Endometrium (tissue), 2 donors: ENCODE measurements around the gene SERHL2.
"Not testable (repeated sequence)": the region's sequence is repeated elsewhere in the genome, so short reads cannot be mapped to it uniquely, and the experiment has no call there.

ENCODE experiments used
- FAIRE-seq: peaks from 2 replicates; lab custom pipeline; 2012; peaks lifted over from hg19 to GRCh38; lab: Jason Lieb, UNC
- donor health status: control.
- donor health status: control.

SERHL2 gene

DNA sequence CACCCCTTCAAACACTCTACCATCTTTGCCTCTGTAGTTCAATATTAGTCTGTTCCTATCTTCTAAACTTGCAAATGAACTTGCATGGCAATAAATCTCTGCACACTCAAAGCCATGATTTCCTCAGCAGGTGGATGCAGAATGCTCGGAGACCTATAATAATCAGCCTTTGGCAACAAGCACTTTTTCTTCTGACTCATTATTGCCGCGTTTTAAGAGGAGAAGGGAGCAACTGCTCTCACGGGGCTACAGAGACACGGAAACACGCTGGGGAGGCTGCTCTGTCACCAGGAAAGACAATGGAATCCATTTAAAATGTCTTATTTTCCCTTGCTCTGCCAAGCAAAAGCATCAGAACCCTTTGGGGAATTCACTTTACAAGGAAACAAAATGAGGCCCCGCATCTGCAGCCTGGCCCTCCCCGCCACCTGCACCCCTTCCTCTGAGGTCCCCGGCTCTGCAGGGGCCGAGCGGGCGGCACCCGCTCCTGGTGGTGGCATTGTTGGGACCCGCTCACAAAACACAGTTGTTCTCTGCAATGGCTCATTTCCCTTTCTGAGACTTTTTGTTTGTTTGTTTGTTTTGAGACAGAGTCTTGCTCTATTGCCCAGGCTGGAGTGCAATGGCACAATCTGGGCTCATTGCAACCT is 18.5 kb upstream of the SERHL2 start:
- not testable (repeated sequence) for FAIRE-seq

- no peak for FAIRE-seq
Measured at GRCh38 chr22:42536166-42536565, 17.6 kb upstream of the SERHL2 start.

DNA sequence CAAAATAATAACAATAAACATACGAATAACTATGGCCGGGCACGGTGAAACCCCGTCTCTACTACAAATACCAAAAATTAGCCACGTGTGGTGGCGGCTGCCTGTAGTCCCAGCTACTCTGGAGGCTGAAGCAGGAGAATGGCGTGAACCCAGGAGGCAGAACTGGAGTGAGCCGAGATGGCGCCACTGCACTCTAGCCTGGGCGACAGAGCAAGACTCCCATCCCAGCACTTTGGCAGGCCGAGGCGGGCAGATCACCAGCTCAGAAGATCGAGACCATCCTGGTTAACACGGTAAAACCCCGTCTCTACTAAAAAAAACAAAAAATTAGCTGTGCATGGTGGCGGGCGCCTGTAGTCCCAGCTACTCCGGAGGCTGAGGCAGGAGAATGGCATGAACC is 17.1 kb upstream of the SERHL2 start:
- FAIRE-seq, result not testable (repeated sequence)

GRCh38 chr22:42537199-42537831 is 16.4 kb upstream of the SERHL2 start:
- FAIRE-seq, result not testable (repeated sequence)

DNA sequence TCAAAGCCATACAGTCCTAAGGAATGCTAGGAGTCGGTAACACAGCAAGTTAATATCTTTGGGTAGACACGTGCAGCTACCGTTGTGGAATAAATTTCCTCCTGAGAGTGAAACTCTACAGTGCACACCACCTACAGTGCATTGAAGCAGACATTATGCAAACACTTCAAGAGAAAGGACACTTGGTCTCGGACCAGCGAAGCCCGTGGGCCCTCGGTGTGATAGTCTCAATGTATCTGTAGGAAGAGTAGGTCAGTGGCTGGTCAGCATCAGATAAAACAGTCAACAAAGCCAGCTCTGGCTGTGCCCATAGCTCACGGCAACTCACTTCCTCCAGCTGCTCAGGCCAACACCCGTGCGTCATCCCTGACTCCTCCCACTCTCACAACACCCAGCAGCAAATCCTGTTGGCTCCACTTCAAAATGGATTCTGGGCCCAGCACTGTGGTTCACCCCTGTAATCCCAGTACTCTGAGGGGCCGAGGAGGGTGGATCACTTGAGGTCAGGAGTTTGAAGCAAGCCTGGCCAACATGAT is 14.5 kb upstream of the SERHL2 start:
- not testable (repeated sequence) for FAIRE-seq

DNA sequence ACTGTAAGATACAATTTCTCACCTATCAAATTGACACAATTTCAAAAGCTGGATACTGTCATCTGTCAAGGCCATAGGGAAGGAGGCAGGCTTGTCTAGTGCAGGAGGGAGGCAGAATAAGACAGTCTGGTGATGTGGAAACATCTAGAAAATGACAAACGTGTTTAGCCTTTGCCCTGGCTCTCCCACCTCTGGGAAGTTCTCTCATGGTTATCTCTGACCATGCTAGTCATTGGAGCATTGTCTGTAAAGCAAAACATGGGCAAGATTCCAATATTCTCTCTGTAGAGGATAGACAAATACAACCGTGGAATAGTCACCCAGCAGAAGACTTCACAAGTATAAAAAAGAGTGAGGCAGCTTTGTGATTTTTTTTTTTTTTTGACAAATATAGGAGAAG is 9.1 kb upstream of the SERHL2 start:
- FAIRE-seq, result no peak

DNA sequence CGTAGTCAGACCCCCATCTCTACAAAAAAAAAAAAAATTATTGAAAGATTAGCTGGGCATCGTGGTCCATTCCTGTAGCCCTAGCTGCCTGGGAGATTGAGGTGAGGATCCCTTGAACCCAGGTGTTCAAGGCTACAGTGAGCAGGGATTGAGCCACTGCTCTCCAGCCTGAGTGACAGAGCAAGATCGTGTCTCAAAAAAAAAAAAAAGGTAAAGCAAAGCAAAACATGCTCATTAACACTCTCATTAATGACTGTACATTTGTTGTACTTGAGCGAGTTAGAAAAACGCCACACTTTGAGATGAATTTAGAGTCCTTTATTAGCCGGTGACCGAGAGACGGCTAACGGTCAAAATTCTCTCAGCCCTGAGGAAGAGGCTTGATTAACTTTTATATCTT is 6.2 kb upstream of the SERHL2 start:
- no peak for FAIRE-seq

- FAIRE-seq, result not testable (repeated sequence)
Measured at GRCh38 chr22:42548126-42548525, 5.6 kb upstream of the SERHL2 start.

GRCh38 chr22:42548597-42549330 is 5.0 kb upstream of the SERHL2 start:
- FAIRE-seq, result no peak

- no peak for FAIRE-seq
Measured at GRCh38 chr22:42549331-42550060, 4.3 kb upstream of the SERHL2 start.

DNA sequence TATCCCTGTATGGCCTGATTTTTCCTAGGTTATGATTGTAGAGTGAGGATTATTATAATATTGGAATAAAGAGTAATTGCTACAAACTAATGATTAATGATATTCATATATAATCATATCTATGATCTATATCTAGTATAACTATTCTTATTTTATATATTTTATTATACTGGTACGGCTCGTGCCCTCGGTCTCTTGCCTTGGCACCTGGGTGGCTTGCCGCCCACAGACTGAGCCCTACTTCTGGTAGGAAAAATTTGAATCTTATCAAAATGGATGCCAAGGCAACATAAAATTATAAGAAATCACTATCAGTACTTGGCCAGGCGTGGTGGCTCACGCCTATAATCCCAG is 1.5 kb upstream of the SERHL2 start:
- not testable (repeated sequence) for FAIRE-seq

DNA sequence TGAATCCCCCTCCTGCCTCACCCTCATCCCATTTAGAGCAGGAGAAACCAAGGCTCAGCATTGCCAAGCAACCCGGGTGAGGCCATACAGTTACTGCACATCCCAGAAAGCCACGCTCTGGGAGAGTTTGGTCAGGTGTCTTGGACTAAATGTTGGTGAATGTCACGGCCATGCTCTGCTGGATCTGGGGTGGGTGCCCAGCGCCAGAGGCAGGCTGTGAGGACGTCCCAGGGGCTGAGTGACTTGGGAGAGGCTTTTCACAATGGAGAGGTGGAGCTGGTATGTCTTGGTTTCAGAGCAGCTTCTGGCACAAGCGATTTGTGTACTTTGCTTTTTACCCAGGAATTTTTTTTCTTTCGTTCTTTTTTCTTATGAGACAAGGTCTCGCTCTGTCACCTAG is 6.6 kb downstream of the SERHL2 start:
- FAIRE-seq, result no peak

DNA sequence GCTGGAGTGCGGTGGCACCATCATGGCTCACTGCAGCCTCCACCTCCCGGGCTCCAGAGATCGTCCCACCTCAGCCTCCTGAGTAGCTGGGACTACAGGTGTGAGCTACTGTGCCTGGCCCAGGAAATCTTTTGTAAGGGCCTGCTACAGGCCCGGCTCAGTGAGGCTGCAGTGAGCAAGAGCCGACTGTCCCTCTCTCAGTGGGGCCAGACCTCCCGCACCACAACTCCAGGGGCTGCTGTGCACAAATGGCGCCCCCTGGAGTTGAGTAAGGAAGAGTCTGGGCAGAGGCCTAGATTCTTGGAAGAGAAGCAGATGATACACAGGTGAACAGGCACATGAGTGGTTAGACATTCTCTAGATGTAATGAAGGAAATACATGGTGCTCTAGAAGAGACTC is 7.0 kb downstream of the SERHL2 start:
- FAIRE-seq, result no peak

DNA sequence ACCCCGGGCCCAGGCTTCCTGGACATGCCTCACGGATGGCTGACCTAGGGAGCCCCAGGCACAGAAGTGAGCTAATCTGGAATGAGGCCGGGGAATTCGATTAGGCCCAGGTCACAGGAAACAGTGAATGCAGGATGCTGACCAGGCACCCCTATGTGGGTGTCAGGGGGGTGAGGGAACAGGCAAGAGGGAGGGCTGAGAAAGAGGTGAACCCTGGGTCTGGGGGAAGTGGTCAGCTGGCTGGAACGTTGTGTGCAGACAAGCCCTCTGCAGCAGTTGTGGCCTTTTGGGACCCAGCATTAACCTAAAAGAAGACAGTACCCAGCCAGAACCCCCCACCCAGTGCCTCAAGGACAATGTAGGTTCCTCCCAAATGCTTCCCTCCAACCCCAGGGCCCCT is 8.1 kb downstream of the SERHL2 start:
- no peak for FAIRE-seq

DNA sequence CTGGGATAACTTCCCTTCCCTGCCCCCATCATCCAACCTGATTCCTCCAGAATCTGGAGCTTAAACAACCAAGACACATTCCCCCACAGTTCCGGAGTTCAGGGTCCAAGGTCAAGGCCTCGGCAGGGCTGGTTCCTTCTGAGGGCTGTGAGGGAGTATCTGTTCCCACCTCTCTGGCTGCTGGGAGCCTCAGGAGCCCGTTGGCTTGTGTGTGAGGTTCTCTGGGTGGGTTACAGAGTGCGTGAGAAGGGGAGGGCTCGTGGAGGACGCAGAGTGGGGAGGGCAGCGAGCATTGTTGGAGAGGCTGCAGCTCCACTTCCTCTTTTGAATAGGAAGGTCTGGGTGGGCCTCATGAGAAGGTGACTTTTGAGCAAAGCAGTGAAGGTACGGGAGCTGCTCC is 8.5 kb downstream of the SERHL2 start:
- no peak for FAIRE-seq

DNA sequence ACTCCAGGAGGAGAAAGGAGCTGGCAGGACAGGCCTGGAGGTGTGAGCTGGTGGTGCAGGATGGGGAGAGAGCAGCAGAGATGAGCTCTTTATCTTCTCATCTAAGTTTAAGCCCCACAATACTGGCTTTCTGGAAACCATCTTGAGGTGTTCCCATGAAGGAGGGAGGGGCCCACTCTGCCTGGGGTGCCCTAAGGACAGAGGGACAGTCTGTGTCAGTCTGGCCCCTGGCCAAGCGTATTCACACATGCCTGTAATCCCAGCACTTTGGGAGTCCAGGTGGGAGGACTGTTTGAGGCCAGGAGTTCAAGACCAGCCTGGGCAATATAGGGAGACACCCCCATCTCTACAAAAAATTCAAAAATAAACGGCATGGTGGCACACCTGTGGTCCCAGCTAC is 8.9 kb downstream of the SERHL2 start:
- FAIRE-seq, result no peak

GRCh38 chr22:42563943-42564342 is 10.2 kb downstream of the SERHL2 start:
- FAIRE-seq, result not testable (repeated sequence)

DNA sequence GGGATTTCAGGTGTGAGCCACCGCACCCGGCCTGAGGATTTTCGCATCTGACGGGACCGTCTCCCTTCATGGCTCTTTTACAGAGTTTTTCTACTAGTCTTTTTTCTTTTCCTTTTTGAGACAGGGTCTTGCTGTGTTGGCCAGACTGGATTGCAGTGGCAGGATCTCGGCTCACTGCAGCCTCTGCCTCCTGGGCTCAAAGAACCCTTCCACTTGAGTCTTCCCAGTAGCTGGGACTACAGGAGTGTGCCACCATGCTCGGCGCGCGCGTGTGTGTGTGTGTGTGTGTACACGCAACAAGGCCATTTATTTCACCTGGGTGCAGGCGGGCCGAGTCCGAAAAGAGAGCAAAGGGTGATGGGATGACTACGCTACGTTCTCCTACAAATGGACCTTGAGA is 10.9 kb downstream of the SERHL2 start:
- no peak for FAIRE-seq

DNA sequence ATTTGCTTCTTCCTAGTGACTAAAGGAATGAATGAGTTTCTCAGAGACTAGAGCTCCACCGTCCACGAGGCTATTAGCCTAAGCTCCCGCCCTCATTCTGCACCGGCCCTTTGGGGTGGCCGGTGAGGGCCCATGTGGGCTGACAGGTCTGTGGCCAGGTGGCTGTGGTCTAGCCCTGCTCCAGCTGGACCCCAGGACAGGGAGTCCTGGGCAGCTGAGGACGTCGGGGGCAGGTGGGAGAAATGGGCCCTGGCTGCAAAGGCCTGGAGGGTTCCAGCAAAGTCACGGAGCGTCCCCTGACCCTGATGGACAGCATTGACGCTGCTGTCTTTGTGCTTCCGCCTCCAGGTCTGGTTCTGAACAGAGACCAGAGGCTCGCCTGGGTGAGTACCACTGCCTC is 12.2 kb downstream of the SERHL2 start:
- FAIRE-seq, result no peak

- FAIRE-seq, result not testable (repeated sequence)
Measured at GRCh38 chr22:42567950-42568349, 14.2 kb downstream of the SERHL2 start.

- not testable (repeated sequence) for FAIRE-seq
Measured at GRCh38 chr22:42570580-42570979, 16.8 kb downstream of the SERHL2 start.

- FAIRE-seq, result not testable (repeated sequence)
Measured at GRCh38 chr22:42571068-42571467, 17.3 kb downstream of the SERHL2 start.

GRCh38 chr22:42574046-42574445 is 20.3 kb downstream of the SERHL2 start:
- not testable (repeated sequence) for FAIRE-seq
